ENCODE measurements around the gene ZNF367. TPM values are rescaled to one million over a fixed set of nuclear protein-coding genes. Genes with fewer than 3 reads are reported as not detected.

The ZNF367 gene
- total and polyA plus RNA-seq, 4 donors, result 0.36 to 18.1 (median 2.0) TPM

DNA sequence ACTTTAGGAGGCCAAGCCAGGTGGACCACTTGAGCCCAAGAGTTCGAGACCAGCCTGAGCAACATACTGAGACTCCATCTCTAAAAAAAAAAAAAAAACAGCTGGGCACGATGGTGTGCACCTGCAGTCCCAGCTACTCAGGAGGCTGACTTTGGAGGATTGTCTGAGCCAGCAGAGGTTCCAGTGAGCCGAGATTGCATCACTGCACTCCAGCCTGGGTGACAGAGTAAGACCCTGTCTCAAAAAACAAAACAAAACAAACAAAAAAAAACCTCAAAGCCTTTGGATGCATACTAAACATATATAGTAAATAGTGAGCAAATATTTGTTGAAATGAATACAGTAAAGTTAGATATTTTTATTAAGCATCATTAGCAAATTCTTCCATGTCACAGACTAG lies 40.0 kb downstream of the ZNF367 start:
- Histone ChIP-seq H3K9ac (ENCODE audit: low read depth in 1 of 2, low read length in 2 of 2) (no peak overlapping the region), H3K27ac (ENCODE audit: low read depth in 1 of 2, low read length in 2 of 2) (no peak overlapping the region), H3K4me1 (ENCODE audit: control insufficient read depth in 4 of 4, insufficient read depth in 4 of 4, low read length in 3 of 4) (peaks cover 2 to 27% (median 17%) of the 10 kb centered on the region in 4 donors), H3K9me3 (ENCODE audit: control insufficient read depth in 4 of 4, low read length in 3 of 4) (no peaks in the 10 kb centered on the region), H3K4me3 (ENCODE audit: low read depth in 1 of 3, low read length in 3 of 3) (no peak overlapping the region), H3K36me3 (ENCODE audit: control insufficient read depth in 4 of 4, insufficient read depth in 3 of 4, low read depth in 1 of 4, low read length in 3 of 4) (peaks cover 0 to 2% (median 0%) of the 10 kb centered on the region in 4 donors), H3K27me3 (ENCODE audit: control insufficient read depth in 4 of 4, insufficient read depth in 4 of 4, low read length in 3 of 4) (no peaks in the 10 kb centered on the region)
- no peak for DNase-seq (ENCODE audit: low spot score)
- 88% methylated on average over 3 of the region's 3 CpGs for WGBS
- TF ChIP-seq EGR1 (IDR thresholded peaks at IDR 0.05; ENCODE audit: low read depth in 2 of 2) (no peak), RXRA (IDR thresholded peaks at IDR 0.05) (no peak), TAF1 (conservative IDR thresholded peaks at IDR 0.05) (no peak)
- TF ChIP-seq, protein P1, sequence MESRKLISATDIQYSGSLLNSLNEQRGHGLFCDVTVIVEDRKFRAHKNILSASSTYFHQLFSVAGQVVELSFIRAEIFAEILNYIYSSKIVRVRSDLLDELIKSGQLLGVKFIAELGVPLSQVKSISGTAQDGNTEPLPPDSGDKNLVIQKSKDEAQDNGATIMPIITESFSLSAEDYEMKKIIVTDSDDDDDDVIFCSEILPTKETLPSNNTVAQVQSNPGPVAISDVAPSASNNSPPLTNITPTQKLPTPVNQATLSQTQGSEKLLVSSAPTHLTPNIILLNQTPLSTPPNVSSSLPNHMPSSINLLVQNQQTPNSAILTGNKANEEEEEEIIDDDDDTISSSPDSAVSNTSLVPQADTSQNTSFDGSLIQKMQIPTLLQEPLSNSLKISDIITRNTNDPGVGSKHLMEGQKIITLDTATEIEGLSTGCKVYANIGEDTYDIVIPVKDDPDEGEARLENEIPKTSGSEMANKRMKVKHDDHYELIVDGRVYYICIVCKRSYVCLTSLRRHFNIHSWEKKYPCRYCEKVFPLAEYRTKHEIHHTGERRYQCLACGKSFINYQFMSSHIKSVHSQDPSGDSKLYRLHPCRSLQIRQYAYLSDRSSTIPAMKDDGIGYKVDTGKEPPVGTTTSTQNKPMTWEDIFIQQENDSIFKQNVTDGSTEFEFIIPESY (IDR thresholded peaks at IDR 0.05), result no peak
- TF ChIP-seq, protein P2, sequence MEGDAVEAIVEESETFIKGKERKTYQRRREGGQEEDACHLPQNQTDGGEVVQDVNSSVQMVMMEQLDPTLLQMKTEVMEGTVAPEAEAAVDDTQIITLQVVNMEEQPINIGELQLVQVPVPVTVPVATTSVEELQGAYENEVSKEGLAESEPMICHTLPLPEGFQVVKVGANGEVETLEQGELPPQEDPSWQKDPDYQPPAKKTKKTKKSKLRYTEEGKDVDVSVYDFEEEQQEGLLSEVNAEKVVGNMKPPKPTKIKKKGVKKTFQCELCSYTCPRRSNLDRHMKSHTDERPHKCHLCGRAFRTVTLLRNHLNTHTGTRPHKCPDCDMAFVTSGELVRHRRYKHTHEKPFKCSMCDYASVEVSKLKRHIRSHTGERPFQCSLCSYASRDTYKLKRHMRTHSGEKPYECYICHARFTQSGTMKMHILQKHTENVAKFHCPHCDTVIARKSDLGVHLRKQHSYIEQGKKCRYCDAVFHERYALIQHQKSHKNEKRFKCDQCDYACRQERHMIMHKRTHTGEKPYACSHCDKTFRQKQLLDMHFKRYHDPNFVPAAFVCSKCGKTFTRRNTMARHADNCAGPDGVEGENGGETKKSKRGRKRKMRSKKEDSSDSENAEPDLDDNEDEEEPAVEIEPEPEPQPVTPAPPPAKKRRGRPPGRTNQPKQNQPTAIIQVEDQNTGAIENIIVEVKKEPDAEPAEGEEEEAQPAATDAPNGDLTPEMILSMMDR (IDR thresholded peaks at IDR 0.05; ENCODE audit: low read depth, low read length, missing input control), result no peak

DNA sequence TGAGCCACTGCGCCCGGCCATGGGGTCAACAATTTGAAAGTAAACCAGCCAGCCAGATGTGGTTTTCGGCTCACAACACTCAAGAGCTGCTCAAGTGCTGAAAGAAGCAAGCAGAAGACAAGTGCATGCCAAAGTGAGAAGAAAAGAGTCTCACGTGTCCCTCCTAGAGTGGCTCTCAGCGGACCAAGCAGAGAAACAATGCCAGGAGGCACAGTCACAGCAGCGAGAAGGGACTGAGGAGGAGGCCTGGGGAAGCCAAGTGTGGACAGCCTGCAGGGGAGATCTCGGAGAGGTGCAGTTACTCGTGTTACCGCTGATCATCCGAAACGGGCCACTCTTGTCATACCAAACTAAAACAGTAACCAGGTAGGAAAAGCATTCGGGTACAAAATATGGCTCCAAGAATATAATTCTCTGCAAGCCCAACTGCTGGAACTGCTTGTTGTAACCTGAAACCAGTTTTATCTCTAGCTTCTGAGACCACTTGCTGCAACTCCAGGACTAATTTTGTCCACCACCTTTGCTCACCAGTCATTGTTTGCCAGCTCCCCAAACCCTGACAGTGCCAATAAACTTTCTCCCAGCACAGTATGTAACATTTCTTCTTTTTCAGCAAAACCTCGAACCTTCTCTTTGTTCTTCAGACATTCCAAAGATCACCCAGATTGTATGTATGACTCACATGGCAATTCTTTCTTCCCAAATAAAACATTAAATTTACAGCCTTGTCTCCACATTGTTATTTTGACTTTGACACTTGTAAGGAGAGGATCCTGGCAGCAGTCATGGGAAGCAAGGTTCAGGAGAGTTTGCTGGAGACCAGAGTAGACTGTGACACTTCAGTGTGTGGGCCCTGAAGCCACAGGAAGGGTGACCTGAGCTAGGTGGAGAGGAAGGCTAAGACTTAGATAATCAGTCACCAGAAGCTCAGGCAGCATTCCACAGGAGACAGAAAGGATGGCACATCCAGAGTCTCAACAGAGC lies 41.0 kb downstream of the ZNF367 start:
- peak overlapping the region in 1 of 2 donors; percentile 37 for H3K27ac ChIP-seq (ENCODE audit: low read depth in 1 of 2, low read length in 2 of 2)
- H3K36me3 ChIP-seq (ENCODE audit: control insufficient read depth in 4 of 4, insufficient read depth in 3 of 4, low read depth in 1 of 4, low read length in 3 of 4), result peaks cover 0 to 2% (median 0%) of the 10 kb centered on the region in 4 donors
- H3K27me3 ChIP-seq (ENCODE audit: control insufficient read depth in 4 of 4, insufficient read depth in 4 of 4, low read length in 3 of 4), result no peaks in the 10 kb centered on the region
- H3K4me3 ChIP-seq (ENCODE audit: low read depth in 1 of 3, low read length in 3 of 3), result no peak overlapping the region
- DNase-seq (ENCODE audit: low spot score), result no peak
- H3K4me1 ChIP-seq (ENCODE audit: control insufficient read depth in 4 of 4, insufficient read depth in 4 of 4, low read length in 3 of 4), result peaks cover 1 to 19% (median 13%) of the 10 kb centered on the region in 4 donors
- WGBS, result 79% methylated on average over 13 of the region's 13 CpGs
- no peak overlapping the region for H3K9ac ChIP-seq (ENCODE audit: low read depth in 1 of 2, low read length in 2 of 2)
- TF ChIP-seq, protein P3, sequence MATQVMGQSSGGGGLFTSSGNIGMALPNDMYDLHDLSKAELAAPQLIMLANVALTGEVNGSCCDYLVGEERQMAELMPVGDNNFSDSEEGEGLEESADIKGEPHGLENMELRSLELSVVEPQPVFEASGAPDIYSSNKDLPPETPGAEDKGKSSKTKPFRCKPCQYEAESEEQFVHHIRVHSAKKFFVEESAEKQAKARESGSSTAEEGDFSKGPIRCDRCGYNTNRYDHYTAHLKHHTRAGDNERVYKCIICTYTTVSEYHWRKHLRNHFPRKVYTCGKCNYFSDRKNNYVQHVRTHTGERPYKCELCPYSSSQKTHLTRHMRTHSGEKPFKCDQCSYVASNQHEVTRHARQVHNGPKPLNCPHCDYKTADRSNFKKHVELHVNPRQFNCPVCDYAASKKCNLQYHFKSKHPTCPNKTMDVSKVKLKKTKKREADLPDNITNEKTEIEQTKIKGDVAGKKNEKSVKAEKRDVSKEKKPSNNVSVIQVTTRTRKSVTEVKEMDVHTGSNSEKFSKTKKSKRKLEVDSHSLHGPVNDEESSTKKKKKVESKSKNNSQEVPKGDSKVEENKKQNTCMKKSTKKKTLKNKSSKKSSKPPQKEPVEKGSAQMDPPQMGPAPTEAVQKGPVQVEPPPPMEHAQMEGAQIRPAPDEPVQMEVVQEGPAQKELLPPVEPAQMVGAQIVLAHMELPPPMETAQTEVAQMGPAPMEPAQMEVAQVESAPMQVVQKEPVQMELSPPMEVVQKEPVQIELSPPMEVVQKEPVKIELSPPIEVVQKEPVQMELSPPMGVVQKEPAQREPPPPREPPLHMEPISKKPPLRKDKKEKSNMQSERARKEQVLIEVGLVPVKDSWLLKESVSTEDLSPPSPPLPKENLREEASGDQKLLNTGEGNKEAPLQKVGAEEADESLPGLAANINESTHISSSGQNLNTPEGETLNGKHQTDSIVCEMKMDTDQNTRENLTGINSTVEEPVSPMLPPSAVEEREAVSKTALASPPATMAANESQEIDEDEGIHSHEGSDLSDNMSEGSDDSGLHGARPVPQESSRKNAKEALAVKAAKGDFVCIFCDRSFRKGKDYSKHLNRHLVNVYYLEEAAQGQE (IDR thresholded peaks at IDR 0.05), result no peak
- no peak for TF ChIP-seq RXRA (IDR thresholded peaks at IDR 0.05)
- no peak for TF ChIP-seq GABPA (IDR thresholded peaks at IDR 0.05 in 1 of 2, conservative IDR thresholded peaks at IDR 0.05 in 1 of 2)
- TF ChIP-seq, protein P4, sequence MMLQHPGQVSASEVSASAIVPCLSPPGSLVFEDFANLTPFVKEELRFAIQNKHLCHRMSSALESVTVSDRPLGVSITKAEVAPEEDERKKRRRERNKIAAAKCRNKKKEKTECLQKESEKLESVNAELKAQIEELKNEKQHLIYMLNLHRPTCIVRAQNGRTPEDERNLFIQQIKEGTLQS (IDR thresholded peaks at IDR 0.05), result no peak
- TF ChIP-seq FOXA2 (IDR thresholded peaks at IDR 0.05), result no peak
- TF ChIP-seq, protein P5, sequence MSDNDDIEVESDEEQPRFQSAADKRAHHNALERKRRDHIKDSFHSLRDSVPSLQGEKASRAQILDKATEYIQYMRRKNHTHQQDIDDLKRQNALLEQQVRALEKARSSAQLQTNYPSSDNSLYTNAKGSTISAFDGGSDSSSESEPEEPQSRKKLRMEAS (IDR thresholded peaks at IDR 0.05), result no peak
- no peak for TF ChIP-seq HNF4A (conservative IDR thresholded peaks at IDR 0.05)
- TF ChIP-seq TAF1 (conservative IDR thresholded peaks at IDR 0.05), result no peak
- TF ChIP-seq, protein P1 (IDR thresholded peaks at IDR 0.05), result no peak
- TF ChIP-seq SP1 (IDR thresholded peaks at IDR 0.05), result no peak
- no peak for TF ChIP-seq HNF4G (IDR thresholded peaks at IDR 0.05)
- TF ChIP-seq, protein P2 (IDR thresholded peaks at IDR 0.05; ENCODE audit: low read depth, low read length, missing input control), result no peak
- TF ChIP-seq RAD21 (IDR thresholded peaks at IDR 0.05), result no peak
- TF ChIP-seq NR2F2 (IDR thresholded peaks at IDR 0.05), result no peak
- TF ChIP-seq EGR1 (IDR thresholded peaks at IDR 0.05; ENCODE audit: low read depth in 2 of 2), result no peak
- TF ChIP-seq JUND (IDR thresholded peaks at IDR 0.05), result no peak
- TF ChIP-seq FOXA1 (IDR thresholded peaks at IDR 0.05), result no peak
- no peak for TF ChIP-seq YY1 (IDR thresholded peaks at IDR 0.05)
- no peaks in the 10 kb centered on the region for H3K9me3 ChIP-seq (ENCODE audit: control insufficient read depth in 4 of 4, low read length in 3 of 4)
